ENCODE data around the gene CERS1. TPM values are rescaled to one million over a fixed set of nuclear protein-coding genes. Genes with fewer than 3 reads are reported as not detected.

CERS1 gene
- total and polyA plus RNA-seq, 2 donors (not counting 3 experiments of a cell fraction or from before 2014, with no cell fraction given), result 4.0 to 8.5 TPM

DNA sequence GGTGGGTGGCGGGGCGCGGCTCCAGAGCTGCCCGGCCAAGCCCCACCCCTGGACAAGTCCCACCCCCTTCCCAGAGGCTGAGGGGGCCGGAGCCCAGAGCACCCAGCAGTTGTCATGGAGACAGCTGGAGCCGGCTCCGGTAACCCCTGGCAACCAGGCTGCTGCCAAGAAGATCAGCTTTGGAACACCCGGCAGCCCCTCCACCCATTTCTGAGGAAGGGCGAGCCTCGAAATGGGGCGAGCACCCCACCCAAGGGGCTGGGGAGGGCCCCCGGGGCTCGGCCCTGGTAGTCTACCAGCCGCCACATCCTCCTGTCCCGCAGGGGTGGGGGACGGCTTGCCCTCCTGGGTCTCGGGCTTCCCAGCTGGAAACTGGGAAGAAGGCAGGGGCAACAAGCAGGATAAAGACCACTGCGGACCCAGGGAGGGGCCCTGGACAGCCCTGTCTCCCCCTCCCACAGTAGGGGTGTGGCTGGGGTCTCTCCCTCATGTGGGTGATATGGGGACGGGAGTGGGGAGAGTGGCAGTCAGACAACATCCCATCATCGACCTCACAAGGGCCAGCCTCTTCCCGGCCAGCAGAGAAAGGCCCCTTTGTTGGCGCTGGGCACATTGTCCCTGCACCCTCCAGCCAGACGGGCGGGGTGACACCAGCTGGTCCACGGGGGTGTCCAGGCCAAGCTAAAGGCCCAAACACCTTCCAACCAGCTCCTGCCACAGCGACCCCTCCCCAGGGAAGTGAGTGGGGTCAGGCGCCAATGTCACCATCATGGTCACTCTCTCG, 1.5 kb downstream of the CERS1 start:
- BruUV-seq (replicated peaks), result no TSS peak
- Histone ChIP-seq H3K27me3 (ENCODE audit: control insufficient read depth in 2 of 2, insufficient read depth in 2 of 2, low read length in 2 of 2) (peaks cover 0 to 2% of the 10 kb centered on the region in 2 experiments), H3K79me2 (ENCODE audit: control insufficient read depth, insufficient read depth, low read length) (no peaks in the 10 kb centered on the region), H2AFZ (ENCODE audit: low read depth, low read length) (peak overlapping the region; percentile 81), H3K4me2 (ENCODE audit: insufficient read depth, low read length) (peak overlapping the region; percentile 69), H3K9me3 (replicated peaks; ENCODE audit: control insufficient read depth, insufficient read depth, low read length) (no peaks in the 10 kb centered on the region), H3K27ac (ENCODE audit: insufficient read depth, low read depth, low read length) (no peak overlapping the region), H3K9me1 (replicated peaks; ENCODE audit: control insufficient read depth, extremely low read depth, insufficient read depth, low read length) (no peaks in the 10 kb centered on the region), H3K4me1 (ENCODE audit: control insufficient read depth, extremely low read depth, insufficient read depth, low read length) (no peaks in the 10 kb centered on the region), H3K36me3 (ENCODE audit: control insufficient read depth in 2 of 2, extremely low read depth in 1 of 2, insufficient read depth in 2 of 2, low read length in 2 of 2) (peaks cover 0 to under 1% of the 10 kb centered on the region in 2 experiments), H3K9ac (replicated peaks; ENCODE audit: extremely low read depth, insufficient read depth, low read length) (no peak overlapping the region), H4K20me1 (replicated peaks; ENCODE audit: control insufficient read depth, extremely low read depth, insufficient read depth, low read length) (no peaks in the 10 kb centered on the region), H3K4me3 (replicated peaks in 1 of 3; ENCODE audit: insufficient read depth in 1 of 3, low read depth in 1 of 3, low read length in 3 of 3) (peak overlapping the region in 2 of 3 experiments; percentile 35 to 54)
- dilution Hi-C loops (cut with MboI; ENCODE audit: extremely low pct_ligation_motif_present, low sequenced_read_pairs) (no loop called here), intact Hi-C loops (cut with micrococcal nuclease) (loop anchor here (1.0 to 5.0 kb wide), 3 partner anchors 24 to 92 kb away; partner anchors contain the start of genes COPE and DDX49)
- POLR2A ChIA-PET, result interaction anchor here (0.6 kb wide), 2 partner anchors 10 to 93 kb away, joined by 5 to 8 read pairs; no protein-coding TSS in a partner anchor
- no peak for DNase-seq (ENCODE audit: low read depth, low spot score)
- TF ChIP-seq EZH2 (IDR thresholded peaks at IDR 0.05; ENCODE audit: borderline replicate concordance, low read depth, low read length, severe bottlenecking) (no peak), POLR2A (IDR thresholded peaks at IDR 0.05; ENCODE audit: low read depth, low read length) (no peak), JUN (IDR thresholded peaks at IDR 0.05; ENCODE audit: borderline replicate concordance, insufficient read depth, insufficient read length, low read depth) (no peak), GATA2 (IDR thresholded peaks at IDR 0.05; ENCODE audit: insufficient read depth, insufficient read length, low read depth, low read length) (no peak), MYC (IDR thresholded peaks at IDR 0.05; ENCODE audit: low read depth, low read length) (no peak), POLR2AphosphoS5 (IDR thresholded peaks at IDR 0.05; ENCODE audit: insufficient read depth, low read depth, low read length) (no peak), MAX (IDR thresholded peaks at IDR 0.05; ENCODE audit: insufficient read depth, insufficient read length) (no peak), FOS (IDR thresholded peaks at IDR 0.05; ENCODE audit: borderline replicate concordance, insufficient read depth, low read length) (no peak)
- TF ChIP-seq, protein P1, sequence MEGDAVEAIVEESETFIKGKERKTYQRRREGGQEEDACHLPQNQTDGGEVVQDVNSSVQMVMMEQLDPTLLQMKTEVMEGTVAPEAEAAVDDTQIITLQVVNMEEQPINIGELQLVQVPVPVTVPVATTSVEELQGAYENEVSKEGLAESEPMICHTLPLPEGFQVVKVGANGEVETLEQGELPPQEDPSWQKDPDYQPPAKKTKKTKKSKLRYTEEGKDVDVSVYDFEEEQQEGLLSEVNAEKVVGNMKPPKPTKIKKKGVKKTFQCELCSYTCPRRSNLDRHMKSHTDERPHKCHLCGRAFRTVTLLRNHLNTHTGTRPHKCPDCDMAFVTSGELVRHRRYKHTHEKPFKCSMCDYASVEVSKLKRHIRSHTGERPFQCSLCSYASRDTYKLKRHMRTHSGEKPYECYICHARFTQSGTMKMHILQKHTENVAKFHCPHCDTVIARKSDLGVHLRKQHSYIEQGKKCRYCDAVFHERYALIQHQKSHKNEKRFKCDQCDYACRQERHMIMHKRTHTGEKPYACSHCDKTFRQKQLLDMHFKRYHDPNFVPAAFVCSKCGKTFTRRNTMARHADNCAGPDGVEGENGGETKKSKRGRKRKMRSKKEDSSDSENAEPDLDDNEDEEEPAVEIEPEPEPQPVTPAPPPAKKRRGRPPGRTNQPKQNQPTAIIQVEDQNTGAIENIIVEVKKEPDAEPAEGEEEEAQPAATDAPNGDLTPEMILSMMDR (IDR thresholded peaks at IDR 0.05; ENCODE audit: extremely low read depth in 1 of 2, insufficient read depth in 1 of 2, low read depth in 1 of 2, low read length in 2 of 2), result no peak
- FAIRE-seq, result no peak
- CTCF ChIA-PET, result interaction anchor here (0.6 to 2.8 kb wide), 6 partner anchors 17 to 105 kb away, joined by 3 to 33 read pairs (median 4); no protein-coding TSS in a partner anchor

Data from endothelial cell of umbilical vein (primary cell).